Tibial nerve (tissue), 4 donors: ENCODE measurements around the gene RNF208. TPM values are rescaled to one million over a fixed set of nuclear protein-coding genes. Genes with fewer than 3 reads are reported as not detected.

Experiments
- DNase-seq, 2 donors: peaks; one replicate each; pipeline ENCODE4 v3.0.0-alpha.2; 2019; ENCODE audit warnings: low spot score in 2 of 2
- H3K27ac ChIP-seq, 4 donors: fragments of 200-600 bp; sonication (generic) in 3 of 4; one replicate each; pipeline ENCODE4 v1.5.1; 2017 to 2019; ENCODE audit warnings: mild to moderate bottlenecking in 1 of 4
- H3K27me3 ChIP-seq, 2 donors: fragments of 200-600 bp; sonication (generic) in 1 of 2; one replicate each; pipeline versions ENCODE4 v1.5.1 to v1.6.0; 2017 to 2019
- H3K36me3 ChIP-seq, 3 donors: fragments of 200-600 bp; sonication (generic); one replicate each; pipeline ENCODE4 v1.5.1; 2018 to 2019
- H3K4me1 ChIP-seq, 4 donors: fragments of 200-600 bp; sonication (generic) in 3 of 4; one replicate each; pipeline ENCODE4 v1.5.1; 2017 to 2019
- H3K4me3 ChIP-seq, 4 donors: fragments of 200-600 bp; sonication (generic) in 3 of 4; one replicate each; pipeline ENCODE4 v1.5.1; 2017 to 2019; ENCODE audit warnings: mild to moderate bottlenecking in 1 of 4, moderate library complexity in 1 of 4
- H3K9me3 ChIP-seq, 4 donors: fragments of 200-600 bp; sonication (generic) in 3 of 4; one replicate each; pipeline ENCODE4 v1.5.1; 2017 to 2019
- CTCF ChIP-seq, 5 experiments: fragments of 200-600 bp in 3 of 5; fragments of 450-650 bp in 2 of 5; sonication (generic) in 3 of 5; IDR thresholded peaks; one replicate each; pipeline ENCODE4 v1.5.1; 2016 to 2019; ENCODE audit warnings: antibody characterized with exemption in 5 of 5, mild to moderate bottlenecking in 3 of 5, moderate library complexity in 2 of 5
- EP300 ChIP-seq, 2 donors: sonication (generic); formaldehyde crosslinking; IDR thresholded peaks; one replicate each; pipeline ENCODE4 v1.6.1; 2017; ENCODE audit warnings: antibody characterized with exemption in 2 of 2, mild to moderate bottlenecking in 1 of 2
- POLR2A ChIP-seq, 2 donors: fragments of 450-650 bp; IDR thresholded peaks; one replicate each; pipeline ENCODE4 v1.6.1; 2017; ENCODE audit warnings: antibody characterized with exemption in 2 of 2, mild to moderate bottlenecking in 2 of 2, moderate library complexity in 2 of 2
- WGBS, 2 donors: methylation state at CpG; one replicate each; pipeline ENCODE4 v1.1.5; 2018; 5-methylcytosine and 5-hydroxymethylcytosine counted together
- total RNA-seq, 4 donors: library from RNA; depleted of rRNA; stranded (reverse); fragments of >200 nt; gene quantifications; one replicate each; pipeline ENCODE4 v1.1.0, GENCODE V29; 2016

Gene RNF208
- total RNA-seq, 4 donors from 2014 or later: 0.63 to 8.1 (median 1.5) TPM

GRCh38 chr9:137228506-137228967 lies 6.5 kb upstream of the RNF208 start:
- H3K4me3 ChIP-seq: no peak overlapping the region
- no peaks in the 10 kb centered on the region for H3K36me3 ChIP-seq
- no peaks in the 10 kb centered on the region for H3K9me3 ChIP-seq
- TF ChIP-seq EP300 (IDR thresholded peaks at IDR 0.05): no peak
- no peak for TF ChIP-seq POLR2A (IDR thresholded peaks at IDR 0.05)
- no peak for DNase-seq
- peaks cover 0 to 26% (median 11%) of the 10 kb centered on the region in 4 donors for H3K4me1 ChIP-seq
- H3K27me3 ChIP-seq: peaks cover 0 to 72% of the 10 kb centered on the region in 2 donors
- WGBS, 2 donors: 58 to 75% methylated on average over 16 to 27 of the region's 29 CpGs
- no peak overlapping the region for H3K27ac ChIP-seq

GRCh38 chr9:137227853-137228505 lies 5.9 kb upstream of the RNF208 start:
- Histone ChIP-seq H3K4me1 (peaks cover 0 to 28% (median 12%) of the 10 kb centered on the region in 4 donors), H3K4me3 (no peak overlapping the region), H3K27me3 (peaks cover 0 to 66% of the 10 kb centered on the region in 2 donors), H3K36me3 (no peaks in the 10 kb centered on the region), H3K27ac (no peak overlapping the region), H3K9me3 (no peaks in the 10 kb centered on the region)
- TF ChIP-seq POLR2A (IDR thresholded peaks at IDR 0.05) (no peak), CTCF (IDR thresholded peaks at IDR 0.05) (no peak), EP300 (IDR thresholded peaks at IDR 0.05) (no peak)
- 34 to 41% methylated on average over 12 to 15 of the region's 18 CpGs for WGBS, 2 donors
- no peak for DNase-seq

DNA sequence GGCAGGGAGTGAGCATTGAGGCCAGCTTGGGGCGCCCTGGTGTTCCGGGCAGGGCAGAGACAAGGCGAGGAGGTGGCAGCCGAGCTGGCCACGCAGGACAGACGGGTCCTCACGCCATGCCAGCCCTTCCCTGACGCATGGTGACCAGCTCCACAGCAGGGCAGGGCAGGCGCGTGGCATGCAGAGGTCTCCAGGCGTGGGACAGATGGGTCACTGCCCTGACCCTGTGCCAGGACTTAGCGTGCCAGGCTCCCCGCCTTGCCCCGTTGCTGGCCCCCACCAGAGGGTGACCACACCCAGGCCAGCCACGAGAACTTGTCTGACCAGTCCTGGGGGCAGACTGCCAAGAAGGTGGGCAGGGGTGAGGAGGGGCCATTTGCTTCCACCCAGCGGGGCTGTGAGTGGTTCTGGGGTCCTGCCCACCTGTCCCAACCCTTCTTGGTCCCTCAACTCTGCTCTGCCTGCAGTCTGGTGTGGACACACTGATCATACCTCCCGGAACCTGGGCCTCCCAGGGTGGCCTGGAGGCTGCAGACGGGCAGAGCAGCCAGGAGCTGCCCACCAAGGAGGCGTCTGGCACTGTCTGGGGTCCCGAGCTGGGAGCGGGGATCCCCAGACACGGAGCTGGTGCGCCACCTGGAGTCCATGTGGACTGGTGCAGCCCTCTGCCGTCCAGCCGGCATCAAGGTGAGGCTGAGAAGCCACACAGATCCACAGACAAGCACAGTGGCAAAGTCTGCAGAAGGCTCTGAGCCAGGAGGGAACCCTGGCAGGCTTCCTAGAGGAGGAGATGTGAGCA lies 5.2 kb upstream of the RNF208 start, which contains the start of gene RNF224:
Gene RNF224 (plus strand): TSS at position 449 of the 799 bp plus-strand sequence. CDS start 834 bp downstream, outside the sequence.
- Histone ChIP-seq H3K4me3 (no peak within 1 kb of the TSS), H3K27ac (peak within 1 kb of the TSS in 2 of 4 donors; percentile 17 to 54), H3K36me3 (no peaks in the 10 kb centered on the region), H3K4me1 (peaks cover 0 to 35% (median 19%) of the 10 kb centered on the region in 4 donors), H3K9me3 (no peaks in the 10 kb centered on the region), H3K27me3 (peaks cover 0 to 59% of the 10 kb centered on the region in 2 donors)
- peak; percentile 45 to 61 for DNase-seq
- TF ChIP-seq CTCF (IDR thresholded peaks at IDR 0.05) (peak; percentile 81 to 92 (median 85)), EP300 (IDR thresholded peaks at IDR 0.05) (no peak)
- 3 to 28% methylated on average over 5 to 21 of the region's 25 CpGs for WGBS, 2 donors

GRCh38 chr9:137226338-137227053 lies 4.5 kb upstream of the RNF208 start:
- Histone ChIP-seq H3K27ac (peak overlapping the region in 1 of 4 donors; percentile 17), H3K4me1 (peaks cover 0 to 39% (median 21%) of the 10 kb centered on the region in 4 donors), H3K4me3 (no peak overlapping the region), H3K36me3 (no peaks in the 10 kb centered on the region), H3K9me3 (no peaks in the 10 kb centered on the region), H3K27me3 (peaks cover 0 to 51% of the 10 kb centered on the region in 2 donors)
- TF ChIP-seq POLR2A (IDR thresholded peaks at IDR 0.05) (no peak), CTCF (IDR thresholded peaks at IDR 0.05) (no peak), EP300 (IDR thresholded peaks at IDR 0.05) (no peak)
- 65 to 66% methylated on average over 12 to 18 of the region's 18 CpGs for WGBS, 2 donors
- DNase-seq: no peak

DNA sequence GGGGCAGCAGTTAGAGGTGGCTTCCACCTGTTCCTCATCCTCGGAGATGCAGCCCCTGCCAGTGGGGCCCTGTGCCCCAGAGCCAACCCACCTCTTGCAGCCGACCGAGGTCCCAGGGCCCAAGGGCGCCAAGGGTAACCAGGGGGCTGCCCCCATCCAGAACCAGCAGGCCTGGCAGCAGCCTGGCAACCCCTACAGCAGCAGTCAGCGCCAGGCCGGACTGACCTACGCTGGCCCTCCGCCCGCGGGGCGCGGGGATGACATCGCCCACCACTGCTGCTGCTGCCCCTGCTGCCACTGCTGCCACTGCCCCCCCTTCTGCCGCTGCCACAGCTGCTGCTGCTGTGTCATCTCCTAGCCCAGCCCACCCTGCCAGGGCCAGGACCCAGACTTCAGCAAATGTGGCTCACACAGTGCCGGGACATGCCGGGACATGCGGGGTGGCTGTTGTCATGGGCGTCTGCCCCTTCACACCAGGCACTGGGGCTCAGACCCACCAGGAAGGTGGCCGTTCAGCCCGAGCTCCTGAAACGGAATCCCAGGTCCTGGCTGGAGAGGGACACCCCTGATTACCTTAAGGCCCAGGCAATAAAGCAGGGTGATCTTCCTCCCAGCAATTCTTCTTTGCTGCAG lies 3.8 kb upstream of the RNF208 start:
- TF ChIP-seq EP300 (IDR thresholded peaks at IDR 0.05) (no peak), POLR2A (IDR thresholded peaks at IDR 0.05) (no peak), CTCF (IDR thresholded peaks at IDR 0.05) (no peak)
- Histone ChIP-seq H3K27me3 (peaks cover 0 to 45% of the 10 kb centered on the region in 2 donors), H3K36me3 (no peaks in the 10 kb centered on the region), H3K4me1 (peaks cover 0 to 46% (median 26%) of the 10 kb centered on the region in 4 donors), H3K4me3 (no peak overlapping the region), H3K9me3 (no peaks in the 10 kb centered on the region), H3K27ac (no peak overlapping the region)
- no peak for DNase-seq
- 84 to 88% methylated on average over 6 to 9 of the region's 21 CpGs for WGBS, 2 donors
